HG02623 (cell line): ENCODE measurements around the gene FCAR.
"Not testable (repeated sequence)": the region's sequence is repeated elsewhere in the genome, so short reads cannot be mapped to it uniquely, and the experiment has no call there.

Experiments
- ATAC-seq: cut with Tn5 transposase; IDR thresholded peaks from one replicate; pipeline ENCODE4 v1.9.1; 2021; ENCODE audit warnings: moderate library complexity; ENCODE audit not compliant: unreplicated experiment

FCAR gene

DNA sequence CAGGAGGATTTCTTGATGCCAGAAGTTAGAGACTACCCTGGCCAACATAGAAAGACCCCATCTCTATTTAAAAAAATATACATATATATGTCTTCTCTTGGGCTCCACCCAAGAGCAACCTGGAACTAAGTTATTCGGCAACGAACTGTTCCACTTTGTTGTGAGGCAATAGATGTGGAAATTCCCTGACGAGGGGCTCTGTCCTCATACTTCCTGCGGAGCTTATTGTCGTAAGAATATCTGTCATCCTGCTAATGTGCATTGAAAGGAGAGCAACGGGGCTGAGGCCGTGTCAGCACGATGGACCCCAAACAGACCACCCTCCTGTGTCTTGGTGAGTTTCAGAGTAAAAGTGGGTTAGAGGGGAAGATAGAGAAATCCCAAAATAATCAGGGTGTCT lies at the start of gene FCAR:
TSS of gene FCAR (plus strand) at position 246 of the 400 bp plus-strand sequence. CDS start at position 301, 55 bp downstream.
- ATAC-seq: no peak

GRCh38 chr19:54824416-54824815 lies 49.6 kb upstream of the FCAR start:
- not testable (repeated sequence) for ATAC-seq

DNA sequence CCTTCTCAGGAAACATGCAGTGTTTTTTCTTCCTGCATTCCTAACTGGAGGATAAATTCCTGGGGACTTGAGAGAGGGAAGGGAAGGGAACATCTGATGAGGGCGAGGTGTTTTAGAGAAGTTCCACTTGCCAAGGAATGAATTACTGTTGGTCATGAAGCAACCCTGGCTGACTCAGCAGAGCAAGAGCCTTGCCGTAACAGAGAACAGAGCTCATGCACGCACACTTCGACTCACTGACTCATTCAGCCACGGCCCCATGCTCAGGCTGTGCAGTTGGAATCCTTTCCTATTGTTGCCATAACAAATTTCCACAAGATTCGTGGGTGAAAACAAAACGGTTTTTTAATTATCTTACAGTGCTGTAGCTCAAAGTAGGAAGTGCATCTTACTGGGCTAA lies 48.7 kb upstream of the FCAR start:
- ATAC-seq: not testable (repeated sequence)

DNA sequence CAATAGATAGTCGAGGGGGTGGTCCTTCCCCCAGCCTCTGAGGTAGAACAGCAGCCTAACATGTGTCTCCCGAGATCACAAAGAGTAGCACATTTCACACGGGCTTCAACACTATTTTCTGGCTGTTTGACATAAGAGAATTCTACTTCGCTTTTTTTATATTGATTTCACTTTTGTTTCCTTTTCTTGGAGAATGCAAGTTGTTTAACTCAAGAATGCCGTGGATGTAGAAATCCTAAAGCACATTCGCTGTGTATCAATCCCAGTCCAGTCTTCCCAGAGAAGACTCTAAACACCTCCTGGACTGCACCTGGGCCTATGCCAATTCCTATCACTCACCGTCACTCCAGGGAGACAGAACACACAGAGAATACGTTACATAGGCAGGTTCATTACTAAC lies 46.0 kb upstream of the FCAR start:
- ATAC-seq: not testable (repeated sequence)

DNA sequence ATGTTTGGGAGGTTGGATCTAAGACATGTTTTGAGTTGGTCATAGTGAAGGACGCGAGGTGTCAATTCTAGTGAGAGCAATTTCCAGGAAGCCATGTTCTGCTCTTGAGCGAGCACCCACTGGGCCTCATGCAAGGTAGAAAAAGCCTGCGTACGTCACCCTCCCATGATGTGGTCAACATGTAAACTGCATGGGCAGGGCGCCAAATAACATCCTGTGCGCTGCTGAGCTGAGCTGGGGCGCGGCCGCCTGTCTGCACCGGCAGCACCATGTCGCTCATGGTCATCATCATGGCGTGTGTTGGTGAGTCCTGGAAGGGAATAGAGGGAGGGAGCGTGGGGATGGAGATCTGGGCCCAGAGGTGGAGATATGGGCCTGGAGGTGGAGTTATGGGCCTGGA lies 41.5 kb upstream of the FCAR start, which contains the start of gene KIR2DS4:
TSS of gene KIR2DS4 (plus strand) at position 181 of the 400 bp plus-strand sequence.
- ATAC-seq: not testable (repeated sequence)

- not testable (repeated sequence) for ATAC-seq
Measured at GRCh38 chr19:54835126-54835525, 38.9 kb upstream of the FCAR start.

- ATAC-seq: not testable (repeated sequence)
Measured at GRCh38 chr19:54837522-54837921, 36.5 kb upstream of the FCAR start.

DNA sequence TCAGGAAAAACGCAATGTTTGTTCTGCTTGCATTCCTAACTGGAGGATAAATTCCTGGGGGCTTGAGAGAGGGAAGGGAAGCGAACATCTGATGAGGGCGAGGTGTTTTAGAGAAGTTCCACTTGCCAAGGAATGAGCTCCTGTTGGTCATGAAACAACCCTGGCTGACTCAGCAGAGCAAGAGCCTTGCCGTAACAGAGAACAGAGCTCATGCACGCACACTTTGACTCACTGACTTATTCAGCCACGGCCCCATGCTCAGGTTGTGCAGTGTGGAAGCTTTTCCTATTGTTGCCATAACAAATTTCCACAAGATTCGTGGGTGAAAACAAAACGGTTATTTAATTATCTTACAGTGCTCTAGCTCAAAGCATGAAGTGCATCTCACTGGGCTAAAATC lies 30.9 kb upstream of the FCAR start:
- ATAC-seq: not testable (repeated sequence)

GRCh38 chr19:54850061-54850640 lies 23.9 kb upstream of the FCAR start, which contains the start of gene KIR3DL2:
Gene KIR3DL2 (plus strand): TSS chr19:54850443. CDS start chr19:54850476, 33 bp downstream.
- not testable (repeated sequence) for ATAC-seq

- ATAC-seq: no peak
Measured at GRCh38 chr19:54850930-54851329, 23.1 kb upstream of the FCAR start.

DNA sequence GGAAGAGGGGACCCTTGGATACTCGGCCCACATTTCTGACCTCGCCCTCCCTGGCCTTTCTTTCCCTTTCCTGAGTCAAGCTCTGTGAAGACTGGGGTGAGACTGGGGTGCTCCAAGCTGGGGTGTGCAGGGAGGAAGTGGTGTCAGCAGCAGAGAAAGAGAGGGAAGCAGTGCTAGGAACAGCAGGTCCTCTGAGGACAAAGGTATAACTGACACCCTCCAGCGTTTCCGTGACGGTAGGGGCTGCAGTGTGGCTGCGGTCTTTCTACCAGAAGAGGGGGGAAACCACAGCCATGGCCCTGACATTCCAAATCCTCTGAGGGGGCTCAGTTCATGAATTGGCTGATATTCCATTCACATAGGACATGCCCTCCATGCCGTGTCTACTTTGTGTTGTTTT lies 22.7 kb upstream of the FCAR start:
- no peak for ATAC-seq

DNA sequence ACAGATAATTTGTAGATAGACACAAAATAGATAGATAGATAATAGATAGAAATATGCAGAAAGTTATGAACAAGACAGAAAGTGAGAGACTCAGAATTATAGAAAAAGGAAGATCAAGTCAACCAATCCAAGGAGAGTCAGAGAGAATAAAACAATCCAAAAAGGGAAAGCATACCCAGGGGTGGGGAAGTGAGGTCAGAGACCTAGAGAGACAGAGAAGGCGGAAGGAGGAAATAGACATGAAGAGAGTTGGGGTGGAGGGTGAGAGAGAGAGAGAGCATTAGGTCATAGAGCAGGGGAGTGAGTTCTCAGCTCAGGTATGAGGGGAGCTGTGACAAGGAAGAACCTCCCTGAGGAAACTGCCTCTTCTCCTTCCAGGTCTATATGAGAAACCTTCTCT lies 18.8 kb upstream of the FCAR start:
- not testable (repeated sequence) for ATAC-seq

DNA sequence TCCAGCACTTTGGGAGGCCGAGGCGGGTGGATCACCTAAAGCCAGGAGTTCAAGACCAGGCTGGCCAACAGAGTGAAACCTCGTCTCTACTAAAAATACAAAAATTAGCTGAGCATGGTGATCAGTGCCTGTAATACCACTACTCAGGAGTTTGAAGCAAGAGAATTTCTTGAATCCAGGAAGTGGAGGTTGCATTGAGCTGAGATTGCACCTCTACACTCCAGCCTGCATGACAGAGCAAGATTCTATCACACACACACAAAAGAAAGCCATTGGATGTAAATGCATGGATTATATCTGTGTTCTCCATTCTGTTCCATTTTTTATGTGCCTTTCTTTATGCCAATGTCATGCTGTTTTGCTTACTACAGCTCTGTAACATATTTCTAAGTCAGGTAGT lies 15.6 kb upstream of the FCAR start:
- not testable (repeated sequence) for ATAC-seq

DNA sequence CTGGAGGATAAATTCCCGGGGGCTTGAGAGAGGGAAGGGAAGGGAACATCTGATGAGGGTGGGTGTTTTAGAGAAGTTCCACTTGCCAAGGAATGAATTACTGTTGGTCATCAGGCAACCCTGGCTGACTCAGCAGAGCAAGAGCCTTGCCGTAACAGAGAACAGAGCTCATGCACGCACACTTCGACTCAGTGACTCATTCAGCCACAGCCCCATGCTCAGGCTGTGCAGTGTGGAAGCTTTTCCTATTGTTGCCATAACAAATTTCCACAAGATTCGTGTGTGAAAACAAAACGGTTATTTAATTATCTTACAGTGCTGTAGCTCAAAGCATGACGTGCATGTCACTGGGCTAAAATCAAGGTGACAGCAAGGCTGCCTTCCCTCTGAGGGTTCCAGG lies 14.6 kb upstream of the FCAR start:
- ATAC-seq: not testable (repeated sequence)

GRCh38 chr19:54863459-54863858 lies 10.6 kb upstream of the FCAR start:
- ATAC-seq: not testable (repeated sequence)

GRCh38 chr19:54871696-54872095 lies 2.3 kb upstream of the FCAR start:
- no peak for ATAC-seq

- no peak for ATAC-seq
Measured at GRCh38 chr19:54875506-54875905, 1.5 kb downstream of the FCAR start.

- no peak for ATAC-seq
Measured at GRCh38 chr19:54877471-54877870, 3.4 kb downstream of the FCAR start.

- no peak for ATAC-seq
Measured at GRCh38 chr19:54881884-54882283, 7.8 kb downstream of the FCAR start.

GRCh38 chr19:54882758-54883157 lies 8.7 kb downstream of the FCAR start:
- no peak for ATAC-seq

- ATAC-seq: no peak
Measured at GRCh38 chr19:54883228-54883627, 9.2 kb downstream of the FCAR start.

- no peak for ATAC-seq
Measured at GRCh38 chr19:54888239-54888638, 14.2 kb downstream of the FCAR start.

GRCh38 chr19:54889566-54889965 lies 15.5 kb downstream of the FCAR start:
- no peak for ATAC-seq
